A673 (cell line): ENCODE measurements around the gene ZNF488. TPM values are rescaled to one million over a fixed set of nuclear protein-coding genes. Genes with fewer than 3 reads are reported as not detected.

Source experiments
- BruUV-seq: library from RNA; stranded (reverse); fragments of 400-500 nt; replicated peaks from 2 replicates; lab custom pipeline; 2021; lab: Mats Ljungman, UMichigan
- CTCF ChIA-PET: fragments of 300-600 bp; sonication (Branson Sonifier 250); formaldehyde crosslinking; loops from one replicate; lab custom pipeline; 2022; ENCODE audit warnings: antibody characterized with exemption; lab: Charles Lee
- POLR2A ChIA-PET: fragments of 300-600 bp; sonication (Branson Sonifier 250); formaldehyde crosslinking; loops from one replicate; lab custom pipeline; 2022; ENCODE audit warnings: antibody characterized with exemption; ENCODE audit not compliant: low non-redundant PET; lab: Charles Lee
- DNase-seq: peaks from one replicate; pipeline ENCODE4 v3.0.0-alpha.2; 2015; ENCODE audit warnings: low spot score
- H3K27ac ChIP-seq: fragments of 200-600 bp; sonication (generic); 2 replicates; pipeline ENCODE4 v1.5.1; 2016; ENCODE audit warnings: mixed run types, low read depth, mild to moderate bottlenecking, mixed read lengths, antibody characterized with exemption, low read length; ENCODE audit not compliant: poor library complexity, severe bottlenecking
- H3K27me3 ChIP-seq: fragments of 200-600 bp; sonication (generic); replicated peaks from 2 replicates; pipeline ENCODE4 v1.6.1; 2017; ENCODE audit warnings: mixed run types, low read depth, mild to moderate bottlenecking, mixed read lengths, antibody characterized with exemption, low read length; ENCODE audit not compliant: insufficient read depth, poor library complexity
- H3K36me3 ChIP-seq: fragments of 200-600 bp; sonication (generic); 2 replicates; pipeline ENCODE4 v1.6.1; 2016; ENCODE audit warnings: mixed run types, mild to moderate bottlenecking, mixed read lengths, antibody characterized with exemption, low read length; ENCODE audit not compliant: insufficient read depth, poor library complexity, severe bottlenecking
- H3K4me1 ChIP-seq: fragments of 200-600 bp; sonication (generic); 2 replicates; pipeline ENCODE4 v1.6.1; 2017; ENCODE audit warnings: mixed run types, mild to moderate bottlenecking, mixed read lengths, antibody characterized with exemption, low read length; ENCODE audit not compliant: insufficient read depth, poor library complexity, severe bottlenecking
- H3K4me3 ChIP-seq: fragments of 200-600 bp; sonication (generic); 2 replicates; pipeline ENCODE4 v1.5.1; 2016; ENCODE audit warnings: low read depth, mixed run types, mild to moderate bottlenecking, mixed read lengths, low read length; ENCODE audit not compliant: poor library complexity, severe bottlenecking
- H3K9me3 ChIP-seq: fragments of 200-600 bp; sonication (generic); 2 replicates; pipeline ENCODE4 v1.6.1; 2016; ENCODE audit warnings: mixed run types, low read depth, mild to moderate bottlenecking, mixed read lengths, antibody characterized with exemption, low read length; ENCODE audit not compliant: poor library complexity, severe bottlenecking
- CTCF ChIP-seq: fragments of 300-800, 200-600 bp; sonication (generic); conservative IDR thresholded peaks from 2 replicates; pipeline ENCODE4 v1.5.1; 2017; ENCODE audit warnings: low read depth, mild to moderate bottlenecking, antibody characterized with exemption, low read length, moderate library complexity, mixed read lengths
- EZH2 ChIP-seq: fragments of 200-600 bp; sonication (generic); IDR thresholded peaks from 2 replicates; pipeline ENCODE4 v1.6.1; 2017; ENCODE audit warnings: borderline replicate concordance, low read depth, mild to moderate bottlenecking, mixed read lengths, antibody characterized with exemption, low read length; ENCODE audit not compliant: poor library complexity, severe bottlenecking
- intact Hi-C: fragments of 100-400 bp; cut with micrococcal nuclease; formaldehyde crosslinking; loops from one replicate; pipeline ENCODE4 v1.10.0; 2022; ENCODE audit not compliant: unreplicated experiment
- total RNA-seq: library from RNA; stranded (reverse); gene quantifications from 2 replicates; pipeline ENCODE4 v1.2.3, GENCODE V29; 2021

ZNF488 gene
- total RNA-seq, 1 experiment from 2014 or later: 0.09 TPM

- Histone ChIP-seq H3K27me3 (peaks cover 63% of the 10 kb centered on the region), H3K4me3 (no peak overlapping the region), H3K36me3 (no peaks in the 10 kb centered on the region), H3K9me3 (no peaks in the 10 kb centered on the region), H3K27ac (no peak overlapping the region), H3K4me1 (peaks cover 7% of the 10 kb centered on the region)
- DNase-seq: no peak
- intact Hi-C loops: loop anchor here (10.0 kb wide), 1 partner anchor 65 kb away; no protein-coding TSS in a partner anchor
- POLR2A ChIA-PET: no interaction called here
- no TSS peak for BruUV-seq
- no peak for TF ChIP-seq EZH2
- TF ChIP-seq CTCF: no peak
- CTCF ChIA-PET: interaction anchor here (0.7 kb wide), 1 partner anchor 1783 kb away, joined by 7 read pairs; no protein-coding TSS in a partner anchor
Observed at GRCh38 chr10:47379901-47380300, 4.2 kb downstream of the ZNF488 start.

GRCh38 chr10:47379445-47379785 is 4.7 kb downstream of the ZNF488 start:
- no peak for DNase-seq
- no peaks in the 10 kb centered on the region for H3K9me3 ChIP-seq
- no TSS peak for BruUV-seq
- ChIA-PET POLR2A (no interaction called here), CTCF (no interaction called here)
- H3K4me1 ChIP-seq: peaks cover 7% of the 10 kb centered on the region
- peaks cover 63% of the 10 kb centered on the region for H3K27me3 ChIP-seq
- no peak overlapping the region for H3K4me3 ChIP-seq
- no peaks in the 10 kb centered on the region for H3K36me3 ChIP-seq
- TF ChIP-seq CTCF (no peak), EZH2 (no peak)
- no peak overlapping the region for H3K27ac ChIP-seq
- intact Hi-C loops: loop anchor here (10.0 kb wide), 1 partner anchor 65 kb away; no protein-coding TSS in a partner anchor

GRCh38 chr10:47378606-47379444 is 5.3 kb downstream of the ZNF488 start:
- no peak for DNase-seq
- intact Hi-C loops: loop anchor here (10.0 kb wide), 1 partner anchor 64 kb away; no protein-coding TSS in a partner anchor
- TF ChIP-seq CTCF: no peak
- TF ChIP-seq EZH2: no peak
- Histone ChIP-seq H3K4me3 (no peak overlapping the region), H3K4me1 (peaks cover 7% of the 10 kb centered on the region), H3K36me3 (no peaks in the 10 kb centered on the region), H3K27ac (no peak overlapping the region), H3K9me3 (no peaks in the 10 kb centered on the region), H3K27me3 (peaks cover 62% of the 10 kb centered on the region)
- BruUV-seq: no TSS peak
- ChIA-PET CTCF (no interaction called here), POLR2A (no interaction called here)
